ENCODE results near the gene ALDH3B1. TPM values are rescaled to one million over a fixed set of nuclear protein-coding genes. Genes with fewer than 3 reads are reported as not detected.

ALDH3B1 gene
- total RNA-seq, 2 experiments from 2014 or later: not detected

- H3K27ac Mint-ChIP-seq: no peak overlapping the region
These were observed 2.9 kb downstream of the ALDH3B1 start for GRCh38 chr11:68012843-68013610.

GRCh38 chr11:68013611-68014156 lies 3.6 kb downstream of the ALDH3B1 start:
- Mint-ChIP-seq H3K9me3 (no peaks in the 10 kb centered on the region), H3K27ac (no peak overlapping the region), H3K27me3 (no peaks in the 10 kb centered on the region), H3K4me1 (peaks cover 3% of the 10 kb centered on the region), H3K36me3 (ENCODE audit: low read depth) (no peaks in the 10 kb centered on the region), H3K4me3 (no peak overlapping the region)
- no peak for DNase-seq
- ChIA-PET POLR2A (no interaction called here), CTCF (no interaction called here)

More at GRCh38 chr11:68012843-68013610, 2.9 kb downstream of the ALDH3B1 start:
- H3K4me3 Mint-ChIP-seq: no peak overlapping the region
- CTCF ChIA-PET: no interaction called here
- no peaks in the 10 kb centered on the region for H3K9me3 Mint-ChIP-seq
- no peak for DNase-seq
- no peaks in the 10 kb centered on the region for H3K27me3 Mint-ChIP-seq
- peaks cover 3% of the 10 kb centered on the region for H3K4me1 Mint-ChIP-seq
- no peaks in the 10 kb centered on the region for H3K36me3 Mint-ChIP-seq (ENCODE audit: low read depth)
- POLR2A ChIA-PET: no interaction called here

- Mint-ChIP-seq H3K4me3 (no peak overlapping the region), H3K36me3 (ENCODE audit: low read depth) (no peaks in the 10 kb centered on the region), H3K9me3 (no peaks in the 10 kb centered on the region), H3K27me3 (no peaks in the 10 kb centered on the region), H3K27ac (no peak overlapping the region), H3K4me1 (no peaks in the 10 kb centered on the region)
- ChIA-PET CTCF (interaction anchor here (0.5 kb wide), 1 partner anchor 448 kb away, joined by 5 read pairs; no protein-coding TSS in a partner anchor), POLR2A (no interaction called here)
- DNase-seq: no peak
These were observed 4.2 kb downstream of the ALDH3B1 start for GRCh38 chr11:68014157-68014946.

GRCh38 chr11:68014947-68015447 lies 4.9 kb downstream of the ALDH3B1 start:
- no peak overlapping the region for H3K27ac Mint-ChIP-seq
- H3K4me1 Mint-ChIP-seq: no peaks in the 10 kb centered on the region

GRCh38 chr11:68015467-68015866 lies 5.3 kb downstream of the ALDH3B1 start:
- H3K4me3 Mint-ChIP-seq: no peak overlapping the region
- no peak overlapping the region for H3K27ac Mint-ChIP-seq
- H3K27me3 Mint-ChIP-seq: no peaks in the 10 kb centered on the region
- ChIA-PET POLR2A (no interaction called here), CTCF (no interaction called here)
- DNase-seq: no peak
- H3K9me3 Mint-ChIP-seq: no peaks in the 10 kb centered on the region
- H3K36me3 Mint-ChIP-seq (ENCODE audit: low read depth): no peaks in the 10 kb centered on the region
- no peaks in the 10 kb centered on the region for H3K4me1 Mint-ChIP-seq

More at GRCh38 chr11:68014947-68015447, 4.9 kb downstream of the ALDH3B1 start:
- Mint-ChIP-seq H3K4me3 (no peak overlapping the region), H3K36me3 (ENCODE audit: low read depth) (no peaks in the 10 kb centered on the region), H3K9me3 (no peaks in the 10 kb centered on the region), H3K27me3 (no peaks in the 10 kb centered on the region)
- ChIA-PET POLR2A (no interaction called here), CTCF (interaction anchor here (0.5 kb wide), 1 partner anchor 449 kb away, joined by 5 read pairs; no protein-coding TSS in a partner anchor)
- DNase-seq: no peak

GRCh38 chr11:68016161-68016903 lies 6.2 kb downstream of the ALDH3B1 start:
- H3K36me3 Mint-ChIP-seq (ENCODE audit: low read depth): no peaks in the 10 kb centered on the region
- H3K27ac Mint-ChIP-seq: no peak overlapping the region
- ChIA-PET POLR2A (no interaction called here), CTCF (no interaction called here)
- no peak overlapping the region for H3K4me3 Mint-ChIP-seq
- H3K4me1 Mint-ChIP-seq: no peaks in the 10 kb centered on the region
- no peaks in the 10 kb centered on the region for H3K27me3 Mint-ChIP-seq
- H3K9me3 Mint-ChIP-seq: no peaks in the 10 kb centered on the region
- DNase-seq: no peak

- no peak for DNase-seq
- CTCF ChIA-PET: no interaction called here
- Mint-ChIP-seq H3K4me1 (no peaks in the 10 kb centered on the region), H3K36me3 (ENCODE audit: low read depth) (no peaks in the 10 kb centered on the region), H3K27me3 (no peaks in the 10 kb centered on the region), H3K9me3 (no peaks in the 10 kb centered on the region), H3K27ac (no peak overlapping the region), H3K4me3 (no peak overlapping the region)
- POLR2A ChIA-PET: no interaction called here
These were observed 7.0 kb downstream of the ALDH3B1 start for GRCh38 chr11:68016904-68017817.

GRCh38 chr11:68017980-68018729 lies 8.0 kb downstream of the ALDH3B1 start:
- Mint-ChIP-seq H3K27me3 (no peaks in the 10 kb centered on the region), H3K36me3 (ENCODE audit: low read depth) (no peaks in the 10 kb centered on the region), H3K9me3 (no peaks in the 10 kb centered on the region), H3K4me1 (no peaks in the 10 kb centered on the region), H3K4me3 (no peak overlapping the region), H3K27ac (no peak overlapping the region)
- CTCF ChIA-PET: no interaction called here
- POLR2A ChIA-PET: no interaction called here
- no peak for DNase-seq

GRCh38 chr11:68018730-68019190 lies 8.6 kb downstream of the ALDH3B1 start:
- Mint-ChIP-seq H3K27me3 (no peaks in the 10 kb centered on the region), H3K4me1 (no peaks in the 10 kb centered on the region), H3K4me3 (no peak overlapping the region), H3K9me3 (no peaks in the 10 kb centered on the region), H3K27ac (no peak overlapping the region), H3K36me3 (ENCODE audit: low read depth) (no peaks in the 10 kb centered on the region)
- POLR2A ChIA-PET: no interaction called here
- CTCF ChIA-PET: interaction anchor here (1.1 kb wide), 1 partner anchor 126 kb away, joined by 3 read pairs; no protein-coding TSS in a partner anchor
- no peak for DNase-seq

- no peak for DNase-seq
- Mint-ChIP-seq H3K4me1 (no peaks in the 10 kb centered on the region), H3K36me3 (ENCODE audit: low read depth) (no peaks in the 10 kb centered on the region), H3K27me3 (no peaks in the 10 kb centered on the region), H3K27ac (no peak overlapping the region), H3K9me3 (no peaks in the 10 kb centered on the region), H3K4me3 (no peak overlapping the region)
- ChIA-PET CTCF (interaction anchor here (1.1 kb wide), 1 partner anchor 126 kb away, joined by 3 read pairs; no protein-coding TSS in a partner anchor), POLR2A (no interaction called here)
These were observed 9.4 kb downstream of the ALDH3B1 start for GRCh38 chr11:68019486-68019885.

GRCh38 chr11:68020575-68020974 lies 10.4 kb downstream of the ALDH3B1 start:
- Mint-ChIP-seq H3K36me3 (ENCODE audit: low read depth) (no peaks in the 10 kb centered on the region), H3K9me3 (no peaks in the 10 kb centered on the region), H3K4me1 (no peaks in the 10 kb centered on the region), H3K4me3 (no peak overlapping the region), H3K27ac (no peak overlapping the region), H3K27me3 (peaks cover 2% of the 10 kb centered on the region)
- DNase-seq: no peak
- ChIA-PET POLR2A (no interaction called here), CTCF (no interaction called here)

Measured in activated CD4-positive, alpha-beta memory T cell treated with anti-CD3 and anti-CD28 coated beads, Interleukin-2, amount 10 ng/mL, durations not matched to agents 7 days and 5 days (primary cell).